ENCODE measurements around the gene PARP8. TPM values are rescaled to one million over a fixed set of nuclear protein-coding genes. Genes with fewer than 3 reads are reported as not detected.

PARP8 gene
- total and polyA plus RNA-seq, 9 of the 15 experiments (the other 6 are each of a cell fraction or from before 2014, with no cell fraction given), result 0.03 to 0.31 TPM; not detected in 7

GRCh38 chr5:50647726-50648125 is 18.7 kb upstream of the PARP8 start (continued):
- no peak for TF ChIP-seq ZEB2 (IDR thresholded peaks at IDR 0.05)
- no peak for TF ChIP-seq HDAC6 (IDR thresholded peaks at IDR 0.05; ENCODE audit: low read depth, low read length)
- no peak for TF ChIP-seq KLF6 (CRISPR knock-in tag; IDR thresholded peaks at IDR 0.05; ENCODE audit: borderline replicate concordance)
- TF ChIP-seq MED1 (CRISPR knock-in tag; IDR thresholded peaks at IDR 0.05; ENCODE audit: borderline replicate concordance), result no peak
- no peak for TF ChIP-seq FOSL1 (tag; conservative IDR thresholded peaks at IDR 0.05)
- TF ChIP-seq SRSF1 (IDR thresholded peaks at IDR 0.05; ENCODE audit: low read depth, low read length), result no peak
- no peak for TF ChIP-seq HMG20B (CRISPR knock-in tag; IDR thresholded peaks at IDR 0.05)
- TF ChIP-seq ZFP36 (IDR thresholded peaks at IDR 0.05; ENCODE audit: low read depth, low read length, partially characterized antibody), result no peak
- no peak for TF ChIP-seq ZNF696 (CRISPR knock-in tag; conservative IDR thresholded peaks at IDR 0.05)
- TF ChIP-seq RAD51 (IDR thresholded peaks at IDR 0.05; ENCODE audit: borderline replicate concordance, low read depth), result no peak
- no peak for TF ChIP-seq U2AF2 (optimal IDR thresholded peaks at IDR 0.05; ENCODE audit: low read depth, low read length)

- intact Hi-C loops (cut with micrococcal nuclease), result no loop called here
- H3K27me3 ChIP-seq (ENCODE audit: control insufficient read depth in 2 of 2, insufficient read depth in 2 of 2, low read length in 2 of 2), result no peaks in the 10 kb centered on the region
- ChIA-PET CTCF (ENCODE audit: low intra/inter-chr PET ratio) (interaction anchor here (0.6 kb wide), 1 partner anchor 131 kb away, joined by 3 read pairs; no protein-coding TSS in a partner anchor), POLR2A (no interaction called here)
- ATAC-seq, result no peak
- no peak for DNase-seq (ENCODE audit: extremely low read depth in 1 of 4, low spot score in 3 of 4)
- no peaks in the 10 kb centered on the region for H4K20me1 ChIP-seq (replicated peaks; ENCODE audit: control insufficient read depth, insufficient read depth, low read length)
- no peak overlapping the region for H2AFZ ChIP-seq (ENCODE audit: low read depth, low read length)
- H3K4me2 ChIP-seq (ENCODE audit: insufficient read depth, low read length), result no peak overlapping the region
- no peaks in the 10 kb centered on the region for H3K4me1 ChIP-seq (replicated peaks in 1 of 2; ENCODE audit: control insufficient read depth in 2 of 2, insufficient read depth in 2 of 2, low read length in 2 of 2)
- no peaks in the 10 kb centered on the region for H3K79me2 ChIP-seq (ENCODE audit: control insufficient read depth, insufficient read depth, low read length)
- no peaks in the 10 kb centered on the region for H3K9me3 ChIP-seq (replicated peaks; ENCODE audit: control insufficient read depth, insufficient read depth, low read depth, low read length)
- in situ Hi-C loops (cut with MboI), result no loop called here
- H3K4me3 ChIP-seq, result no peak overlapping the region
- no TSS peak for BruUV-seq (replicated peaks)
- 2% methylated on average over 3 of the region's 3 CpGs for WGBS (ENCODE audit: insufficient coverage, low coverage, missing lambda C conversion rate)
- no peak overlapping the region for H3K9ac ChIP-seq (ENCODE audit: insufficient read depth in 1 of 2, low read depth in 2 of 2, low read length in 2 of 2)
- no peak overlapping the region for H3K27ac ChIP-seq (ENCODE audit: extremely low read depth, low read depth, low read length)
- H3K36me3 ChIP-seq (ENCODE audit: control insufficient read depth, insufficient read depth, low read length), result no peaks in the 10 kb centered on the region
- no peak for FAIRE-seq
- H3K9me1 ChIP-seq (ENCODE audit: control insufficient read depth, insufficient read depth, low read length), result no peaks in the 10 kb centered on the region
- TF ChIP-seq BRD4 (IDR thresholded peaks at IDR 0.05), result no peak
- TF ChIP-seq E2F5 (CRISPR knock-in tag; IDR thresholded peaks at IDR 0.05), result no peak
- no peak for TF ChIP-seq HNRNPH1 (optimal IDR thresholded peaks at IDR 0.05; ENCODE audit: low read depth, low read length)
- no peak for TF ChIP-seq HNRNPK (IDR thresholded peaks at IDR 0.05; ENCODE audit: low read depth, low read length, poor library complexity, severe bottlenecking)
- TF ChIP-seq MEF2A (IDR thresholded peaks at IDR 0.05; ENCODE audit: control insufficient read depth, low read depth, low read length), result no peak
- TF ChIP-seq ZNF212 (CRISPR knock-in tag; IDR thresholded peaks at IDR 0.05), result no peak
- TF ChIP-seq EP300 (IDR thresholded peaks at IDR 0.05; ENCODE audit: low read length), result no peak
- no peak for TF ChIP-seq BCL6 (CRISPR knock-in tag; IDR thresholded peaks at IDR 0.05)
- TF ChIP-seq ZBED1 (IDR thresholded peaks at IDR 0.05), result no peak
- no peak for TF ChIP-seq POU5F1 (IDR thresholded peaks at IDR 0.05; ENCODE audit: borderline replicate concordance, low read depth, low read length, partially characterized antibody)
- no peak for TF ChIP-seq BHLHE40 (IDR thresholded peaks at IDR 0.05; ENCODE audit: low read length)
- no peak for TF ChIP-seq PHB (CRISPR knock-in tag; IDR thresholded peaks at IDR 0.05)
- TF ChIP-seq ZFP91 (CRISPR knock-in tag; IDR thresholded peaks at IDR 0.05), result no peak
Observed at GRCh38 chr5:50653946-50654345, 12.5 kb upstream of the PARP8 start.
